AG04450 (cell line): ENCODE results near the gene CDYL2. TPM values are rescaled to one million over a fixed set of nuclear protein-coding genes. Genes with fewer than 3 reads are reported as not detected.

Experiments
- CTCF ChIA-PET: fragments of 300-600, 350-600 bp; formaldehyde crosslinking; extraction: SDS; loops from one replicate; lab custom pipeline; 2022; ENCODE audit warnings: antibody characterized with exemption, inconsistent platforms; lab: Charles Lee
- POLR2A ChIA-PET: fragments of 350-600 bp; formaldehyde crosslinking; extraction: SDS; loops from one replicate; lab custom pipeline; 2021; ENCODE audit warnings: antibody characterized with exemption, inconsistent platforms; lab: Yijun Ruan, JAX
- DNase-seq: peaks from one replicate; pipeline ENCODE4 v3.0.0-alpha.2; 2011; ENCODE audit warnings: low read depth, low spot score
- H3K27ac ChIP-seq: one replicate; pipeline ENCODE4 v1.5.1; 2012; ENCODE audit warnings: low read depth, low read length, control low read depth
- H3K27me3 ChIP-seq: one replicate; pipeline ENCODE4 v1.6.0; 2012; ENCODE audit warnings: low read length; ENCODE audit not compliant: control insufficient read depth, insufficient read depth
- H3K4me3 ChIP-seq: 2 replicates; pipeline ENCODE4 v1.5.1; 2011; ENCODE audit warnings: mild to moderate bottlenecking, low read depth, low read length, control low read depth
- H3K9me3 ChIP-seq: 2 replicates; pipeline ENCODE4 v1.5.1; 2012; ENCODE audit warnings: low read length; ENCODE audit not compliant: control insufficient read depth, insufficient read depth
- CTCF ChIP-seq: IDR thresholded peaks from 2 replicates; pipeline ENCODE4 v1.5.1; 2011; ENCODE audit warnings: low read depth, low read length, control low read depth, inconsistent platforms
- polyA plus RNA-seq: library from polyadenylated mRNA; depleted of rRNA; stranded (reverse); fragments of >200 nt; gene quantifications from 2 replicates; pipeline ENCODE4 v1.2.3, GENCODE V29; 2011

CDYL2 gene
- polyA plus RNA-seq, 1 experiment: 2.3 TPM

GRCh38 chr16:80627108-80627507 lies 177.3 kb downstream of the CDYL2 start:
- H3K27me3 ChIP-seq: no peaks in the 10 kb centered on the region
- POLR2A ChIA-PET: no interaction called here
- H3K9me3 ChIP-seq: peaks cover 3% of the 10 kb centered on the region; the same call in 1 of the 2 replicates
- TF ChIP-seq CTCF: no peak
- CTCF ChIA-PET: no interaction called here
- H3K4me3 ChIP-seq: no peak overlapping the region
- DNase-seq: no peak
- H3K27ac ChIP-seq: no peak overlapping the region

DNA sequence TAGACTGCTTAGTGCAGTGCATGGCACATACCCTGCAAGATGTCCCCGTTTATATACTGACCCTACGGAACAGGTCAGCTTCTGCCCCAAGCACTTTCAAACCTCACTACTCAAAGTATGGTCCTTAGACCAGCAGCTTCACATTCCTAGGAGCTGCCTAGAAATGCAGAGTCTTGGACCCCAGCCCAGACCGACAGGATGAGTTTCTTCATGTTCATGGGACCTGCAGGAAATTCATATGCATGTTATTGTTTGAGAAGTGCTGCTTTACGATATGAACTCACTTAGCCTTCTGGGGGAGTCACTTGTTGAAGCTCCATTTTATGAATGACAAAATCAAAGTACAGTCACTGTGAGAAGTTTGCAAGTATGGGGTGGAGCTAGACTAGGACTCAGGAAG lies 181.0 kb downstream of the CDYL2 start:
- Histone ChIP-seq H3K27ac (no peak overlapping the region), H3K27me3 (no peaks in the 10 kb centered on the region), H3K4me3 (no peak overlapping the region), H3K9me3 (peaks cover 3% of the 10 kb centered on the region; the same call in 1 of the 2 replicates)
- TF ChIP-seq CTCF: no peak
- ChIA-PET CTCF (no interaction called here), POLR2A (no interaction called here)
- peak; percentile 24 for DNase-seq

DNA sequence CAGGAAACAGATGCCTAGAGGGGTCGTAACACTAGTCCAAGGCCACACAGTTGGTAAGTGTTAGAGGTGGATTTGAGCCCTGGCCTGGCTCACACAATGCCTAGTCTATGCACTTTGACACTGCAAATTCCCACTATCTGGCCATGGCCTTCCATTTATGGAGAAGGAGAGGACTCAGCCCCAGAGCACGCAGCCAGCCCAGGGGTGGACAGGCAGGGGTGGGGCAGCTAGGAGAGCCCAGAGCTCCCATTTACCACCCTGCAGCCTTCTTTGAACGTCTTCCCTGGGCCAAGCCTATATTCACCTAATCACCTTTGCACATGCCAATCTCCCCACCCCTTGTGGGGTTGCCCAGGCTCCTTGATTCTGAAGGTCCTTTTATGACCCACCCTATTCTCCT lies 182.4 kb downstream of the CDYL2 start:
- Histone ChIP-seq H3K27ac (no peak overlapping the region), H3K9me3 (peaks cover 3% of the 10 kb centered on the region; the same call in 1 of the 2 replicates), H3K4me3 (no peak overlapping the region), H3K27me3 (no peaks in the 10 kb centered on the region)
- ChIA-PET POLR2A (no interaction called here), CTCF (no interaction called here)
- no peak for TF ChIP-seq CTCF
- DNase-seq: no peak

- POLR2A ChIA-PET: no interaction called here
- TF ChIP-seq CTCF: no peak
- H3K27me3 ChIP-seq: no peaks in the 10 kb centered on the region
- H3K9me3 ChIP-seq: peaks cover 3% of the 10 kb centered on the region; the same call in 1 of the 2 replicates
- CTCF ChIA-PET: no interaction called here
- no peak overlapping the region for H3K27ac ChIP-seq
- DNase-seq: no peak
- no peak overlapping the region for H3K4me3 ChIP-seq
Observed at GRCh38 chr16:80620736-80621605, 183.4 kb downstream of the CDYL2 start.

- Histone ChIP-seq H3K27me3 (no peaks in the 10 kb centered on the region), H3K9me3 (peaks cover 3% of the 10 kb centered on the region), H3K27ac (no peak overlapping the region), H3K4me3 (no peak overlapping the region)
- DNase-seq: no peak
- ChIA-PET CTCF (no interaction called here), POLR2A (no interaction called here)
- no peak for TF ChIP-seq CTCF
Observed at GRCh38 chr16:80619824-80620223, 184.6 kb downstream of the CDYL2 start.
